OCI-LY7 (cell line): Measurements from ENCODE around the gene CCIN. TPM values are rescaled to one million over a fixed set of nuclear protein-coding genes. Genes with fewer than 3 reads are reported as not detected.
A peak's percentile ranks its signal among the peaks of the same experiment; 100 is the strongest.

Experiments
- BruUV-seq: library from RNA; stranded (reverse); fragments of 400-500 nt; replicated peaks from 2 replicates; lab custom pipeline; 2021; lab: Mats Ljungman, UMichigan
- CTCF ChIA-PET: fragments of 300-600 bp; sonication (Branson Sonifier 250); formaldehyde crosslinking; loops from one replicate; lab custom pipeline; 2022; ENCODE audit warnings: antibody characterized with exemption; ENCODE audit not compliant: unreplicated experiment; lab: Charles Lee
- POLR2A ChIA-PET: fragments of 300-600 bp; sonication (Branson Sonifier 250); formaldehyde crosslinking; loops from one replicate; lab custom pipeline; 2022; ENCODE audit warnings: antibody characterized with exemption; lab: Charles Lee
- DNase-seq: peaks from one replicate; pipeline ENCODE4 v3.0.0-alpha.2; 2015; ENCODE audit warnings: low spot score
- H2AFZ ChIP-seq: fragments of 200-600 bp; sonication (generic), shearing (Covaris generic); 2 replicates; pipeline ENCODE4 v1.6.1; 2014; ENCODE audit warnings: mild to moderate bottlenecking, antibody characterized with exemption, low read length, moderate library complexity
- H3K27ac ChIP-seq: fragments of 200-600 bp; sonication (generic); 2 replicates; pipeline ENCODE4 v1.5.1; 2014; ENCODE audit warnings: mixed run types, low read depth, mild to moderate bottlenecking, moderate library complexity, low read length, inconsistent platforms; ENCODE audit not compliant: poor library complexity, severe bottlenecking
- H3K36me3 ChIP-seq: fragments of 200-600 bp; sonication (generic); 2 replicates; pipeline ENCODE4 v1.6.1; 2014; ENCODE audit warnings: mild to moderate bottlenecking, antibody characterized with exemption, low read length, moderate library complexity, mixed read lengths; ENCODE audit not compliant: insufficient read depth
- H3K4me1 ChIP-seq: fragments of 200-600 bp; sonication (generic); 2 replicates; pipeline ENCODE4 v1.5.1; 2014; ENCODE audit warnings: mild to moderate bottlenecking, low read length; ENCODE audit not compliant: insufficient read depth, poor library complexity, severe bottlenecking
- H3K4me2 ChIP-seq: fragments of 200-600 bp; sonication (generic); 2 replicates; pipeline ENCODE4 v1.6.1; 2014; ENCODE audit warnings: mild to moderate bottlenecking, low read length
- H3K4me3 ChIP-seq: fragments of 200-600 bp; sonication (generic); 2 replicates; pipeline ENCODE4 v1.5.1; 2014; ENCODE audit warnings: mild to moderate bottlenecking, low read depth, low read length; ENCODE audit not compliant: poor library complexity, severe bottlenecking
- H3K79me2 ChIP-seq: fragments of 200-600 bp; sonication (generic); 2 replicates; pipeline ENCODE4 v1.6.1; 2016; ENCODE audit warnings: low read depth, mild to moderate bottlenecking, low read length, moderate library complexity, mixed read lengths; ENCODE audit not compliant: insufficient read depth
- H3K9me2 ChIP-seq: fragments of 200-600 bp; sonication (generic); 2 replicates; pipeline ENCODE4 v1.6.1; 2016; ENCODE audit warnings: mild to moderate bottlenecking, low read length, mixed read lengths; ENCODE audit not compliant: insufficient read depth
- H3K9me3 ChIP-seq: fragments of 200-600 bp; sonication (generic); 2 replicates; pipeline ENCODE4 v1.6.1; 2014; ENCODE audit warnings: mild to moderate bottlenecking, mixed run types, low read length, mixed read lengths
- H4K20me1 ChIP-seq: fragments of 200-600 bp; sonication (generic); 2 replicates; pipeline ENCODE4 v1.6.1; 2014; ENCODE audit warnings: mild to moderate bottlenecking, antibody characterized with exemption, low read length, moderate library complexity, mixed read lengths; ENCODE audit not compliant: insufficient read depth
- EZH2phosphoT487 ChIP-seq: fragments of 200-600 bp; sonication (generic); IDR thresholded peaks from 2 replicates; pipeline ENCODE4 v1.6.1; 2018; ENCODE audit warnings: low read depth, borderline replicate concordance, mild to moderate bottlenecking, mixed run types, antibody characterized with exemption, low read length, moderate library complexity, mixed read lengths
- intact Hi-C: fragments of 100-400 bp; cut with micrococcal nuclease; formaldehyde crosslinking; loops from one replicate; pipeline ENCODE4 v1.10.0; 2022; ENCODE audit not compliant: unreplicated experiment
- total RNA-seq, 2 experiments: library from RNA; depleted of rRNA in 1 of 2; stranded (reverse); fragments of >200 nt in 1 of 2; shearing (Covaris generic) in 1 of 2; gene quantifications; 2 replicates each; pipeline ENCODE4 v1.2.3, GENCODE V29; 2014 to 2022
- TF ChIP-seq, protein P1 (sequence below): fragments of 200-600 bp; sonication (generic); conservative IDR thresholded peaks from 2 replicates; pipeline ENCODE4 v1.5.1; 2014; ENCODE audit warnings: mild to moderate bottlenecking, antibody characterized with exemption, low read length, moderate library complexity, mixed read lengths

Gene CCIN
- total RNA-seq, 2 experiments from 2014 or later: not detected

DNA sequence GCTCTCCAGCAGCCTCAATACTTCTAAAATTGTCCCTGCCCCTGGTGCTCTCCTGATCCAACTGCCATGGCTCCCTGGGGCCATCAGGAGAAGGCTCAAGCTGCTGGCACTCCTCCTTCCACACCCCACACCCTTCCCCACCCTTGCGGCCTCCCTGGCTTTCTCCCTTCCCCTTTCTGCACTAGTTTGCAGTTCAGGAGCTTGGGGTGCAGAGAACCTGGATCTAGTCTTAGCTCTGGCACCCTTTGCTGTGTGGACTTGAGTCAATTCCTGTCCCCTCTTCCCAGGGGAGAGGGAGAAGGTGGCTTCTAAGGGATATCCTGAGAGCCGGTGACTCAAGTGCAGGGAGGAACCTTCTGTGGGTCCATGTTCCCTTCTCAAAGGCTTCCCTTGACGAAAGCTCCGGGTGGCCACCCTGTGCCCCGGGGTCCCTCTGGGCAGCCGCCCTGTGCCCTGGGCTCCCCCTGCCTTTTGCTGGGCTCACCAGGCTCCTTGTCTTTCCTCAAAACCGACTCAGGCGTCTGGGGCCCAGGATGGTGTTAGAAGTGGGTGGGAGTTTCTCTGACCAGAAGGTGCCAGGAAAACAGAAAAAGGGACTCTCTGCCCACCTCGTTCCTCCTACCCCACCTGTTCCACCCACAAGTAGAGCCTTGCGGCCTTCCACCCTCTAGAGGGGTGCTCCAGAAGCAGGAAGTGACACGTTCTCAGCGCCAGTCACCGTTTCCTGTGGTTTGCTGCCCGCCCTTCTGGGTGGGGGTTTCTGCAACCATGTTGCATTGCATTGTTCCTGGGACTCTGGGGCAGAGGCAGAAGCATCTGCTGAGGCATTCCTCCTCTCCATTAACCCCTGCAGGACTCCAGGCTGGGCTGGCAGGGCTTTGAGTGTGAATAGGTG is 17.6 kb upstream of the CCIN start:
- Histone ChIP-seq H3K79me2 (no peaks in the 10 kb centered on the region), H3K9me2 (no peaks in the 10 kb centered on the region), H3K4me3 (peak overlapping the region; percentile 64), H4K20me1 (no peaks in the 10 kb centered on the region), H3K9me3 (0 out of 2 replicates have a peak, but pooled peaks cover 3% of the 10 kb centered on the region), H3K4me2 (peak overlapping the region; percentile 74), H3K4me1 (peaks cover 46% of the 10 kb centered on the region), H2AFZ (peak overlapping the region; percentile 68), H3K27ac (peak overlapping the region; percentile 74), H3K36me3 (no peaks in the 10 kb centered on the region)
- ChIA-PET POLR2A (interaction anchor here (0.5 to 2.5 kb wide), 12 partner anchors 9 to 1037 kb away, joined by 3 to 13 read pairs (median 4); partner anchors contain the start of genes CLTA and GNE), CTCF (interaction anchor here (0.7 to 1.1 kb wide), 3 partner anchors 15 to 115 kb away, joined by 3 to 8 read pairs (median 6); partner anchors contain the start of gene RECK)
- peak; percentile 92 for DNase-seq
- TSS peak; percentile 73 for BruUV-seq
- no peak for TF ChIP-seq EZH2phosphoT487
- TF ChIP-seq, protein P1, sequence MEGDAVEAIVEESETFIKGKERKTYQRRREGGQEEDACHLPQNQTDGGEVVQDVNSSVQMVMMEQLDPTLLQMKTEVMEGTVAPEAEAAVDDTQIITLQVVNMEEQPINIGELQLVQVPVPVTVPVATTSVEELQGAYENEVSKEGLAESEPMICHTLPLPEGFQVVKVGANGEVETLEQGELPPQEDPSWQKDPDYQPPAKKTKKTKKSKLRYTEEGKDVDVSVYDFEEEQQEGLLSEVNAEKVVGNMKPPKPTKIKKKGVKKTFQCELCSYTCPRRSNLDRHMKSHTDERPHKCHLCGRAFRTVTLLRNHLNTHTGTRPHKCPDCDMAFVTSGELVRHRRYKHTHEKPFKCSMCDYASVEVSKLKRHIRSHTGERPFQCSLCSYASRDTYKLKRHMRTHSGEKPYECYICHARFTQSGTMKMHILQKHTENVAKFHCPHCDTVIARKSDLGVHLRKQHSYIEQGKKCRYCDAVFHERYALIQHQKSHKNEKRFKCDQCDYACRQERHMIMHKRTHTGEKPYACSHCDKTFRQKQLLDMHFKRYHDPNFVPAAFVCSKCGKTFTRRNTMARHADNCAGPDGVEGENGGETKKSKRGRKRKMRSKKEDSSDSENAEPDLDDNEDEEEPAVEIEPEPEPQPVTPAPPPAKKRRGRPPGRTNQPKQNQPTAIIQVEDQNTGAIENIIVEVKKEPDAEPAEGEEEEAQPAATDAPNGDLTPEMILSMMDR: no peak
- intact Hi-C loops: loop anchor here (2.0 to 5.0 kb wide), 2 partner anchors 39 to 49 kb away; partner anchors contain the start of gene CLTA

DNA sequence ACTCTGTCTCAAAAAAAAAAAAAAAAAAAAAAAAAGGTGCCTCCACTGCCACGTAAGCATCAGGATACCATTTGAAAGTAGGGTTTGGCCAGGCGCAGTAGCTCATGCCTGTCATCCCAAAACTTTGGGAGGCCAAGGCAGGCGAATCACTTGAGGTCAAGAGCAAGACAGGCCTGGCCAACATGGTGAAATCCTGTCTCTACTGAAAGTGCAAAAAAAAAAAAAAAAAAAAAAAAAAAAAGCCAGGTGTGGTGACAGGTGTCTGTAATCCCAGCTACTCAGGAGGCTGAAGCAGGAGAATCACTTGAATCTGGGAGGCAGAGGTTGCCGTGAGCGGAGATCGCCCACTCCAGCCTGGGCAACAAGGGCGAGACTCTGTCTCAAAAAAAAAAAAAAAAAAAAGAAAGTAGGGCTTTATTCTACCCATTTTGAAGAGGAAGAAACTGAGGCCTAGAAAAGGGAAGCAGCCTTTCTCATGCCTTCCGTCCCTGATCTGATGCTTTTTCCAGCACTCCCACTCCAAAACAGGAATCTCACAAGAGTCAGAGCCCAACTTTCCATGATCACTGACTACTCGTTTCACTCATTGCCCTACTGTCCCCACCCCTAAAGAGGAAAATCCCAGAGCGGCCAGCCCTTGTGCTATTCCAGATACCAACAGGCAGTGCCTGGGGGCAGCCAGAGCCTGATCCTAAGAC is 16.3 kb upstream of the CCIN start:
- Histone ChIP-seq H3K9me3 (0 out of 2 replicates have a peak, but pooled peaks cover 4% of the 10 kb centered on the region), H3K9me2 (no peaks in the 10 kb centered on the region), H2AFZ (peak overlapping the region; percentile 43), H3K79me2 (no peaks in the 10 kb centered on the region), H3K36me3 (no peaks in the 10 kb centered on the region), H3K4me3 (peak overlapping the region; percentile 4), H3K4me1 (peaks cover 46% of the 10 kb centered on the region), H3K27ac (peak overlapping the region; percentile 74), H3K4me2 (peak overlapping the region; percentile 74), H4K20me1 (no peaks in the 10 kb centered on the region)
- no TSS peak for BruUV-seq
- intact Hi-C loops: loop anchor here (2.0 to 5.0 kb wide), 2 partner anchors 38 to 51 kb away; partner anchors contain the start of gene CLTA
- CTCF ChIA-PET: interaction anchor here (0.6 to 2.5 kb wide), 4 partner anchors 14 to 403 kb away, joined by 3 to 8 read pairs (median 6); partner anchors contain the start of gene RECK
- TF ChIP-seq, protein P1: no peak
- no peak for TF ChIP-seq EZH2phosphoT487
- DNase-seq: peak; percentile 28
- POLR2A ChIA-PET: interaction anchor here (0.6 to 2.5 kb wide), 15 partner anchors 8 to 1255 kb away, joined by 3 to 13 read pairs (median 5); no protein-coding TSS in a partner anchor
